C4-2B (cell line): ENCODE data around the gene LDAF1.

Experiments used
- CTCF ChIP-seq: fragments of 450-650 bp; conservative IDR thresholded peaks from 2 replicates; pipeline ENCODE4 v1.5.1; 2017; ENCODE audit warnings: mild to moderate bottlenecking
- ZFX ChIP-seq: fragments of 450-650 bp; IDR thresholded peaks from 2 replicates; pipeline ENCODE4 v1.6.1; 2017

GRCh38 chr16:21159281-21159951, 942 bp downstream of the LDAF1 start:
- peak; percentile 28; the same call in 1 of the 2 replicates for TF ChIP-seq ZFX
- no peak for TF ChIP-seq CTCF
